Keratinocyte (primary cell): Measurements from ENCODE around the gene CYP26C1. TPM values are rescaled to one million over a fixed set of nuclear protein-coding genes. Genes with fewer than 3 reads are reported as not detected.
A peak's percentile ranks its signal among the peaks of the same experiment; 100 is the strongest.

ENCODE experiments used
- DNase-seq: peaks from one replicate; pipeline ENCODE4 v3.0.0-alpha.2; 2011; ENCODE audit warnings: low read depth, missing footprints, low spot score
- FAIRE-seq: peaks from 2 replicates; lab custom pipeline; 2011; peaks lifted over from hg19 to GRCh38; lab: Jason Lieb, UNC
- H2AFZ ChIP-seq: 2 replicates; pipeline ENCODE4 v1.6.0; 2012; ENCODE audit warnings: low read length, control low read depth, inconsistent platforms; ENCODE audit not compliant: control insufficient read depth
- H3K27ac ChIP-seq: 2 replicates; pipeline ENCODE4 v1.5.1; 2011; ENCODE audit warnings: low read length; ENCODE audit not compliant: control insufficient read depth, insufficient read depth
- H3K27me3 ChIP-seq: 3 replicates; pipeline ENCODE4 v1.6.0; 2011; ENCODE audit warnings: low read length; ENCODE audit not compliant: control insufficient read depth, insufficient read depth; ENCODE audit errors: extremely low read depth
- H3K36me3 ChIP-seq, 2 experiments: 2 replicates in 1 of 2; 3 replicates in 1 of 2; pipeline ENCODE4 v1.5.1; 2011; ENCODE audit warnings: low read length in 2 of 2, mild to moderate bottlenecking in 1 of 2; ENCODE audit not compliant: control insufficient read depth in 2 of 2, insufficient read depth in 2 of 2; ENCODE audit errors: extremely low read depth in 1 of 2
- H3K4me1 ChIP-seq: 3 replicates; pipeline ENCODE4 v1.5.1; 2011; ENCODE audit warnings: low read length; ENCODE audit not compliant: control insufficient read depth, insufficient read depth; ENCODE audit errors: extremely low read depth
- H3K4me2 ChIP-seq: 3 replicates; pipeline ENCODE4 v1.6.0; 2011; ENCODE audit warnings: low read depth, low read length; ENCODE audit not compliant: control insufficient read depth, insufficient read depth; ENCODE audit errors: extremely low read depth
- H3K4me3 ChIP-seq, 3 experiments: fragments of 200-600 bp in 1 of 3; sonication (generic) in 1 of 3; 2 replicates in 2 of 3; 3 replicates in 1 of 3; pipeline ENCODE4 v1.5.1; 2011 to 2016; ENCODE audit warnings: low read length in 3 of 3, mild to moderate bottlenecking in 3 of 3, control low read depth in 2 of 3, inconsistent platforms in 1 of 3, low read depth in 1 of 3, mixed read lengths in 1 of 3, mixed run types in 1 of 3, moderate library complexity in 1 of 3; ENCODE audit not compliant: control insufficient read depth in 2 of 3, insufficient read depth in 2 of 3; ENCODE audit errors: extremely low read depth in 1 of 3
- H3K79me2 ChIP-seq: 2 replicates; pipeline ENCODE4 v1.6.0; 2012; ENCODE audit warnings: low read length; ENCODE audit not compliant: control insufficient read depth, insufficient read depth
- H3K9ac ChIP-seq: 3 replicates; pipeline ENCODE4 v1.6.0; 2011; ENCODE audit warnings: low read length; ENCODE audit not compliant: control insufficient read depth, insufficient read depth; ENCODE audit errors: extremely low read depth
- H3K9me1 ChIP-seq: 3 replicates; pipeline ENCODE4 v1.6.0; 2011; ENCODE audit warnings: low read length; ENCODE audit not compliant: control insufficient read depth, insufficient read depth; ENCODE audit errors: extremely low read depth
- H3K9me3 ChIP-seq: 2 replicates; pipeline ENCODE4 v1.5.1; 2012; ENCODE audit warnings: low read depth, low read length; ENCODE audit not compliant: control insufficient read depth
- H4K20me1 ChIP-seq: 3 replicates; pipeline ENCODE4 v1.6.0; 2011; ENCODE audit warnings: low read length; ENCODE audit not compliant: control insufficient read depth, insufficient read depth; ENCODE audit errors: extremely low read depth
- EZH2 ChIP-seq: IDR thresholded peaks from one replicate; pipeline ENCODE4 v1.6.1; 2012; ENCODE audit warnings: inconsistent platforms, mild to moderate bottlenecking, low read length, moderate library complexity
- dilution Hi-C: fragments of 300-500 bp; cut with MboI; formaldehyde crosslinking; loops from one replicate; pipeline ENCODE4 v1.7.0; 2020; ENCODE audit warnings: low sequenced_read_pairs; ENCODE audit not compliant: extremely low pct_ligation_motif_present
- polyA plus RNA-seq, 5 experiments: library from polyadenylated mRNA; depleted of rRNA in 3 of 5; stranded (reverse) in 3 of 5; stranded (forward) in 1 of 5; unstranded in 1 of 5; fragments of >200 nt; gene quantifications; 1 replicate in 1 of 5; 2 replicates in 3 of 5; 3 replicates in 1 of 5; pipeline versions ENCODE4 v1.2.1 to v1.2.3, GENCODE V29; 2011 to 2012; ENCODE audit warnings: missing spikeins in 2 of 5, low read depth in 1 of 5, low replicate concordance in 1 of 5
- TF ChIP-seq, protein P1 (sequence below), 3 experiments: IDR thresholded peaks in 1 of 3; conservative IDR thresholded peaks in 1 of 3; optimal IDR thresholded peaks in 1 of 3; 2 replicates in 2 of 3; 3 replicates in 1 of 3; pipeline versions ENCODE3 to v1.5.1; 2011; ENCODE audit warnings: low read length in 3 of 3, mild to moderate bottlenecking in 3 of 3, moderate library complexity in 2 of 3, control low read depth in 1 of 3, inconsistent platforms in 1 of 3; ENCODE audit not compliant: insufficient read depth in 2 of 3; ENCODE audit errors: extremely low read depth in 1 of 3

The CYP26C1 gene
- polyA plus RNA-seq, 1 donor (not counting 4 experiments of a cell fraction or from before 2014, with no cell fraction given): not detected

DNA sequence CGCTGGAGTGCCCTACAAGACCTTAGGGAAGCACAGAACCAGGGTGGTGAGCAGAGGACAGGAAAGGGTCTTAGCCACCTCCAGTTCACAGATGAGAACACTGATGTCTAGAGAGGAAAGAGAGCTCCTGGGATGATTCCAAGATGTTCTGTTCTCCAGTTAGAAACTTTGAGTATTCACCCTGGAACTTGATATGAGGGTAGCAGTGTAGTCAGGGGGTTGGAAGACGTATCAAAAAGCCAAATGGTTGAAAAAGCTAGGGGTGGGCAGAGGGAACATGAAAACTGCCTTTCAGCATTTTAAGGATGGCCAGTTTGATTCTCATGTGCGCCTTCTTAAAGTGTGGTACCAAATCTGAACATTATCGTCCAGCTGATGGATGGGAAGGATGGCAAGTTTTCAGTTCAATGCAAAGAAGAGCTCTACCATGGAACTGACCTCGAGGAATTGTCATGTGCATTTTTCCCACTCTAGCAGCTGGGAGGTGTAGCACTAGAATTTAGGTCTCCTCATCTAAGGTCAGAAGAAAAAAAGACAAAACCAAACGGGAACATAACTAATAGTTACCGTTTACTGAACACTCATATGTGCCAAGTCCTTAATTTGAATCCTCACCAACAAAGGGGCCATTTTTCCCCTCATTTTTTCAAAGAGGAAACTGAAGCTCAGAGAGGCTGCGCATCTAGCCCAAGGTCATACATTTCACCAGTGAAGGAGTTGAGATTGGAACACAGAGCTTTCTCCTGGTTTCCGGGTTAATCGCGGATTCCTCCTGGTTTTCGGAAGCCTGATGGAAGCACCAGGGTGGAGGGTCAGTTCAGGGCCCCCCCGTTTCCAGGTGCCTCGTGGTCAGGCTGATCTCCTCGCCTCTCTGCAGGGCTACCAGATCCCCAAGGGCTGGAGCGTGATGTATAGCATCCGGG lies 7.1 kb downstream of the CYP26C1 start:
- Histone ChIP-seq H3K4me2 (no peak overlapping the region), H3K36me3 (no peaks in the 10 kb centered on the region), H3K9ac (no peak overlapping the region), H3K4me3 (no peak overlapping the region), H3K9me3 (no peaks in the 10 kb centered on the region), H3K79me2 (no peaks in the 10 kb centered on the region), H3K4me1 (no peaks in the 10 kb centered on the region), H4K20me1 (peaks cover 6% of the 10 kb centered on the region), H3K27me3 (peaks cover 98% of the 10 kb centered on the region), H3K27ac (no peak overlapping the region), H2AFZ (no peak overlapping the region), H3K9me1 (no peaks in the 10 kb centered on the region)
- dilution Hi-C loops: no loop called here
- TF ChIP-seq, protein P1, sequence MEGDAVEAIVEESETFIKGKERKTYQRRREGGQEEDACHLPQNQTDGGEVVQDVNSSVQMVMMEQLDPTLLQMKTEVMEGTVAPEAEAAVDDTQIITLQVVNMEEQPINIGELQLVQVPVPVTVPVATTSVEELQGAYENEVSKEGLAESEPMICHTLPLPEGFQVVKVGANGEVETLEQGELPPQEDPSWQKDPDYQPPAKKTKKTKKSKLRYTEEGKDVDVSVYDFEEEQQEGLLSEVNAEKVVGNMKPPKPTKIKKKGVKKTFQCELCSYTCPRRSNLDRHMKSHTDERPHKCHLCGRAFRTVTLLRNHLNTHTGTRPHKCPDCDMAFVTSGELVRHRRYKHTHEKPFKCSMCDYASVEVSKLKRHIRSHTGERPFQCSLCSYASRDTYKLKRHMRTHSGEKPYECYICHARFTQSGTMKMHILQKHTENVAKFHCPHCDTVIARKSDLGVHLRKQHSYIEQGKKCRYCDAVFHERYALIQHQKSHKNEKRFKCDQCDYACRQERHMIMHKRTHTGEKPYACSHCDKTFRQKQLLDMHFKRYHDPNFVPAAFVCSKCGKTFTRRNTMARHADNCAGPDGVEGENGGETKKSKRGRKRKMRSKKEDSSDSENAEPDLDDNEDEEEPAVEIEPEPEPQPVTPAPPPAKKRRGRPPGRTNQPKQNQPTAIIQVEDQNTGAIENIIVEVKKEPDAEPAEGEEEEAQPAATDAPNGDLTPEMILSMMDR (optimal IDR thresholded peaks at IDR 0.05 in 1 of 3, IDR thresholded peaks at IDR 0.05 in 1 of 3, conservative IDR thresholded peaks at IDR 0.05 in 1 of 3; ENCODE audit: extremely low read depth in 1 of 3, insufficient read depth in 2 of 3, low read length in 3 of 3): no peak
- TF ChIP-seq EZH2: no peak
- DNase-seq: no peak
- FAIRE-seq: no peak

DNA sequence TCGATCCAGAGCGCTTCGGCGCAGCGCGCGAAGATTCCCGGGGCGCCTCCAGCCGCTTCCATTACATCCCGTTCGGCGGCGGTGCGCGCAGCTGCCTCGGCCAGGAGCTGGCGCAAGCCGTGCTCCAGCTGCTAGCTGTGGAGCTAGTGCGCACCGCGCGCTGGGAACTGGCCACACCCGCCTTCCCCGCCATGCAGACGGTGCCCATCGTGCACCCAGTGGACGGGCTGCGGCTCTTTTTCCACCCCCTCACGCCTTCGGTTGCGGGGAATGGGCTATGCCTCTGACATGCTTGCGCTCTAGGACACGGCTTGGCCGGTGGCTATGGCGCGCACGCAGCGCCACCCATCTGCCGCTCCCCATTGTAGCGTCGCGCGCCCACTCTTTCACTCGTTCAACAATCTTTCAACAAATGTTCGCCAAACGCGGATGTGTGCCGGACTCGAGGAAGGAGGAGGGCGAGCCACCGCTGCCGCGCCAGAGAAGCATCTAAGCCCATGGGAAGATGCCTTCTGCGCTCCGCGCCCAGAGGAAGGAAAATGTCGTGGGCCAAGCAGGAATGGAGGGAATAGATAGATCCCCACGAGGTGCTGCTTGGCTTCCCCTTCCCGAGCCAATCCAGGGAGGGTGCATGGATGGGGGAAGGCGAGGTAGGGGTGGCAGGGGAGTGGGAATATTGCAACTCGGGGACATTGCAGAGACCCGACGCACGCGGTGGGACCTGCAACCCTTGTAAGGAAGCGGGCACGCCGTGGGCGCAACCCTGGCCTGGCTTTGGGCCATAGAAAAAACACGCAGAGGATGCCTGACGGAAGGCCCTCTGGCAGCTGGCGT lies 8.0 kb downstream of the CYP26C1 start:
- TF ChIP-seq EZH2: peak; percentile 55
- TF ChIP-seq, protein P1 (optimal IDR thresholded peaks at IDR 0.05 in 1 of 3, IDR thresholded peaks at IDR 0.05 in 1 of 3, conservative IDR thresholded peaks at IDR 0.05 in 1 of 3; ENCODE audit: extremely low read depth in 1 of 3, insufficient read depth in 2 of 3, low read length in 3 of 3): peak in 1 of 3 experiments; percentile 41
- no peak overlapping the region for H2AFZ ChIP-seq
- H3K27ac ChIP-seq: no peak overlapping the region
- dilution Hi-C loops: no loop called here
- no peak overlapping the region for H3K9ac ChIP-seq
- no peaks in the 10 kb centered on the region for H3K79me2 ChIP-seq
- H3K4me1 ChIP-seq: no peaks in the 10 kb centered on the region
- no peaks in the 10 kb centered on the region for H3K9me1 ChIP-seq
- H3K36me3 ChIP-seq: no peaks in the 10 kb centered on the region
- no peak for FAIRE-seq
- H3K27me3 ChIP-seq: peaks cover 98% of the 10 kb centered on the region
- H3K4me3 ChIP-seq: no peak overlapping the region
- DNase-seq: no peak
- peaks cover 6% of the 10 kb centered on the region for H4K20me1 ChIP-seq
- H3K9me3 ChIP-seq: no peaks in the 10 kb centered on the region
- peak overlapping the region; percentile 5 for H3K4me2 ChIP-seq
